HL-60/S4 treated with phorbol 12-myristate 13-acetate at 8.2 ng/mL for 4 days and 3 days (cell line): ENCODE measurements around the gene TNFRSF19.

Experiments
- in situ Hi-C: fragments of 300-500 bp; cut with MboI; formaldehyde crosslinking; loops from 2 replicates; pipeline ENCODE4 v1.15.0; 2022; ENCODE audit warnings: low sequenced_read_pairs

Gene TNFRSF19

DNA sequence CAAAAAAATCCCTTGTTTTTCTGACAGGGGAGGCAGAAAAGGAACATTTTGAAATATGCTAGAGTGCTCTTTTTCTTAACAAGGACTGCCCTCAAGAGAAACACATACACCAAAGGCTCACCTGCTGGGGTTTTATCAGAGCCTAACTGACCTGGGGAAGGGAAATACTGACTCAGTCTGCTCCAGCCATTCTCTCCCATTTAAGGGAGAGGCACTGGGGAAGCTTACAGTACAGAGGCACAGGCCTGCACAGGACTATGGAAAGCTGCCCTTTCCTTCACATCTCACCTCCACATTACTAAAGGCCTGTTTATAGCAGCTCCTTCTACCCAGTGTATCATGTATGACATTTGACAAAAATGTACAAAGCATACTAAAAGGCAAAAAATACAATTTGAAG lies 30.3 kb downstream of the TNFRSF19 start:
- in situ Hi-C loops, result no loop called here

- in situ Hi-C loops, result no loop called here
These were observed 35.6 kb downstream of the TNFRSF19 start for GRCh38 chr13:23605831-23606230.

- in situ Hi-C loops, result no loop called here
These were observed 37.9 kb downstream of the TNFRSF19 start for GRCh38 chr13:23608138-23608537.

DNA sequence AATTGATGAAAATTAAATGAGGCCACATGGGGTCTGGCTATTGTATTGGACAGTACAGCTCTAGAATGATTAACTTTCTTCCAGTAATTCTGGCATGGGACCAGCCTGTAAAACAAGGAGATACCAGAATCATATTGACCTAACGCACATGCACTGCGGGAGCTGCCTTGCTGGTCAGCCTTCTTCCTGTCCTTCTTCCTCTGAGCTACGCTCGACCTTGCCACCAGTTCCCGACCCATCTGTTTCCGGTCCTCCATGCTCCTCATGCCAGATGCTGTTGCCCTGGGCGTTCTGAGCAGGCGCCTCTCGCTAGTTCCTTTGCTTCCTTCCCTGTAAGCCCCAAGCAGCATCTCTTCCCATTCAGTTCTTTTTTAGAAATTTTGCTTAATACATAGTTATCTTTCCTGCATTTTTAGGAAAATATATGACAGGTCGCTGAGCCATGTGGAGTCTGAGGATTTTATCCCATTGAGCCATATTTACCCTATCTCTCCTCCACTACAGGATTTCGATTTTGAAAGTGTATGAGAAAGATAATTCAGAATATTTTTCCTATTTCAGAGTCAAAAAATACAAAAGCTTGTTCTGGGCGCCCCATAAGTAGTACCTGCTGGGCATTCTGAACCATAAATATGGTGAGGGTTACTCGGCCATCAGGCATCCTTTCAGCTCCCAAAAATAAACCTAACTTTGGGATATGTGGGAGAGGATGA lies 38.6 kb downstream of the TNFRSF19 start:
- in situ Hi-C loops, result no loop called here

- in situ Hi-C loops, result no loop called here
These were observed 39.2 kb downstream of the TNFRSF19 start for GRCh38 chr13:23609414-23609760.

- in situ Hi-C loops, result no loop called here
These were observed 39.8 kb downstream of the TNFRSF19 start for GRCh38 chr13:23609874-23610576.

GRCh38 chr13:23610966-23611491 lies 40.8 kb downstream of the TNFRSF19 start:
- in situ Hi-C loops, result no loop called here

DNA sequence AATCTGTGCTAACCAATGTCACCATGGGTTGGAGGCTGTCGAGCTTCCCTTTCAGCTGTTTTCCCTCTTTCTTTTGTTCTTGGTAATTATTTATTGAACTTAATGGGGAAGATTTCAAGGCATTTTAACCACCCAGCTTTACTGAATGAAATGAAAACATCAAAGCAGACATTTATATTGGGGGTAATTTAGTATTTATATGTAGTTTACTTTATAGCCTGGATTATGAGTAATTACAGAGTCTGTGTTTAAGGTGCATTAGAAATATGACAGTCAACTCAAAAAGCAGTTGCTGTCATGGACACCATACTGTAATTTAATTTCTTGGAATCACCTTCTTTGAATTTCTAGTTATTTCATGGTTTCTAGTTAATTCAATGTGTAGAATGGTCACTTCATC lies 42.0 kb downstream of the TNFRSF19 start:
- in situ Hi-C loops, result no loop called here

DNA sequence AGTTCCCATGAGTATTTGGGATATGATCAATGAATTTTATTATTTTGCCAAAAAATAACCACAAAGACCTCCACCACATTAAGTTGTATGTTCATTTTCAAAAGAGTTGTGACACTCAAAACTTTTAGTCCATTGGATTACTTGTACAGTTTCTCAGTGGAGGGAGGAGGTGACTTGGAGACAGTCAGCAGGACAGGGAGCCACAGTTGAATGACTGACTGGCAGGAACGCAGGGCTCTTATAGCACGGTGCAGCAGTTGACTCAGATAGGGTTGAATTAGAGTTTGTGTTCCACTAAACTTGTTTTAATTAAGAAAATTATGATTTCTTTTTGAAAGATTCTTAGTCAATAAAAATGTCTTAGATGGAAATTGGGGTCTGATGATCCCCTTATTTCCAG lies 42.5 kb downstream of the TNFRSF19 start:
- in situ Hi-C loops, result no loop called here

DNA sequence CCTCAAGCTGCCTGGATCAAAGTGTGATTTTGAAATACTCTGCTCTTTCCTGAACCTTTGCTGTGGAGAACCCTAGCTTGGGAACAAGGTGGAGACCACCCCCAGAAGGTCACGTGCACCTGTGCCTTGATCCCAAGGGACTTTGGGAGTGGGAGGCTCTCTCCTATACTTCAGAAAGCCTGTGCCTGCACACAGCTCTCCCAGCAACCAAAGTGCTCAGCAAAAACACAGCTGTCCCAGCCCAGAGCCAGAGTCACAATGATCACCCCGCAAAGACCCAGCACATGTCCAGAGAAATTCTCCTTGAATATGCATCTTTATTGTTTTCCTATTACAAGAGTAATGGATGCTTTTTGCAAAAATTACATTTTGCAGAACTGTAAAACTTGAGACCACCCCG lies 43.4 kb downstream of the TNFRSF19 start:
- in situ Hi-C loops, result no loop called here

GRCh38 chr13:23615395-23616081 lies 45.3 kb downstream of the TNFRSF19 start:
- in situ Hi-C loops, result no loop called here

DNA sequence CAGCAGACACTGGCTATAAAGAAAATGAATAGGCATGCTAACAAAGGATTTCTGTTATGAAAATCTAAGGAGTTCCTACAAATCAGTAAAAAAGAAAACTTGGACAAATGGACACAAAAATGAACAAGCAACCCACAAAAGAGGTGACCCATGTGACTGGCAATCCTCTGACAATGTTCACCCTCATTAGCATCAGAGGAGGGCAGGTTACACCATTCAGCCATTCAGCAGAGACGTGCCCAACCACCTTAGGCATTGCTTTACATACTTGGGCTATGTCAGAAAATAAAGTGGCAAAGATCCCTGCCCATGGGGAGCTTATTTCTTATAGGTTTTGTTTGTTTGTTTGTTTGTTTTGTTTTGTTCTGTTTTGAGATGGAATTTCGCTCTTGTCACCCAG lies 46.0 kb downstream of the TNFRSF19 start:
- in situ Hi-C loops, result no loop called here

GRCh38 chr13:23617551-23618024 lies 47.4 kb downstream of the TNFRSF19 start:
- in situ Hi-C loops, result no loop called here

- in situ Hi-C loops, result no loop called here
These were observed 48.1 kb downstream of the TNFRSF19 start for GRCh38 chr13:23618341-23618740.

- in situ Hi-C loops, result no loop called here
These were observed 49.0 kb downstream of the TNFRSF19 start for GRCh38 chr13:23619068-23619855.

DNA sequence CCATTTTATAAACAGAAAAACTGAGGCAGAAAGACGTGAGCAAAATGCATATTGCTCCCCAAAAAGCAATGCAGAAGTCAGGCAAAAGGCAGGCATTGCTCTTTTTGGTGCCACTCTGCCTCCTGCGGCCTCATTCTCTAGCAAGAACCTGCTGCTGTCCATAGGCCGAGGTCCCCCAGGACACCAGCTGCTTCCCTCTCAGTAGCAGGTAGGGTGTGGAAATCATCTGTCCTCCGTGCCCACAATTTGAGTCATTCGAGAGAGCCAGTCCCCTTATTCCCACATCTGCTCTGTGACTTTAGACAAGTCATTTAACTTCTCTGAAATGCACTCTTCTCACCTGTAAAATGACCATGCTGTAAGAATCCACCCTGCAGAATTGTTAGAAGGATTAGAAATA lies 50.0 kb downstream of the TNFRSF19 start:
- in situ Hi-C loops, result no loop called here

- in situ Hi-C loops, result no loop called here
These were observed 50.6 kb downstream of the TNFRSF19 start for GRCh38 chr13:23620613-23621315.

GRCh38 chr13:23621316-23621645 lies 51.1 kb downstream of the TNFRSF19 start:
- in situ Hi-C loops, result no loop called here

DNA sequence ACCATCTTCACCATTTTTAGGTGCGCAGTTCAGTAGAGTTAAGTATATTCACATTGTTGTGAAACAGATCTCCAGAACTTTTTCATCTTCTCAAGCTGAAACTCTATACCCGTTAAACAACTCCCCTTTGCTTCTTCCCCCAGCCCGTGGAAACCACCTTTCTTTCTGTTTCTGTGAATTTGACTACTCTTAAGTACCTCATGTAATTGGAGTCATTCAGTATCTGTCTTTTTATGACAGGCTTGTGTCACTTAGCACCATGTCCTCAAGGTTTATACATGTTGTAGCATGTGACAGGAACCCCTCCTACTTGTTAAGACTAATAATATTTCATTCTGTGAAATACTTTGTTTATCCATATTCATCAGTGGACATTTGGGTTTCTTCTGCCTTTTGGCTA lies 52.8 kb downstream of the TNFRSF19 start:
- in situ Hi-C loops, result no loop called here

DNA sequence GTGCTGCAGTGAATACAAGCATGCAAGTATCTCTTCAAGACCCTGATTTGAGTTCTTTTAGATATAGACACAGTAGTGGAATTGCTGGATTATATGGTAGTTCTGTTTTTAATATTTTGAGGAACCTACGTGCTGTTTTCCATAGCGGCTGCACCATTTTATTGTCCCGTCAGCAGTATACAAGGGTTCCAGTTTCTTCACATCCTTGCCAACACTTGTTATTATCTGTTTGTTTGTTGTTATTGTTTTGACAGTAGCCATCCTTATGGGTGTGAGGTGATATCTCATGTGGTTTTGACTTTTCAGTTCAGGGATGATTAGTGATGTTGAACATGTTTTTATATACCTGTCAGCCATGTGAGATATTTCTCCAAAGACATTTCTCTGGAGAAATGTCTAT lies 53.2 kb downstream of the TNFRSF19 start:
- in situ Hi-C loops, result no loop called here
